GM21367 (cell line): ENCODE results near the gene IQGAP3.

ENCODE experiments used
- ATAC-seq: cut with Tn5 transposase; IDR thresholded peaks from one replicate; pipeline ENCODE4 v1.9.1; 2021; ENCODE audit not compliant: unreplicated experiment

Gene IQGAP3

DNA sequence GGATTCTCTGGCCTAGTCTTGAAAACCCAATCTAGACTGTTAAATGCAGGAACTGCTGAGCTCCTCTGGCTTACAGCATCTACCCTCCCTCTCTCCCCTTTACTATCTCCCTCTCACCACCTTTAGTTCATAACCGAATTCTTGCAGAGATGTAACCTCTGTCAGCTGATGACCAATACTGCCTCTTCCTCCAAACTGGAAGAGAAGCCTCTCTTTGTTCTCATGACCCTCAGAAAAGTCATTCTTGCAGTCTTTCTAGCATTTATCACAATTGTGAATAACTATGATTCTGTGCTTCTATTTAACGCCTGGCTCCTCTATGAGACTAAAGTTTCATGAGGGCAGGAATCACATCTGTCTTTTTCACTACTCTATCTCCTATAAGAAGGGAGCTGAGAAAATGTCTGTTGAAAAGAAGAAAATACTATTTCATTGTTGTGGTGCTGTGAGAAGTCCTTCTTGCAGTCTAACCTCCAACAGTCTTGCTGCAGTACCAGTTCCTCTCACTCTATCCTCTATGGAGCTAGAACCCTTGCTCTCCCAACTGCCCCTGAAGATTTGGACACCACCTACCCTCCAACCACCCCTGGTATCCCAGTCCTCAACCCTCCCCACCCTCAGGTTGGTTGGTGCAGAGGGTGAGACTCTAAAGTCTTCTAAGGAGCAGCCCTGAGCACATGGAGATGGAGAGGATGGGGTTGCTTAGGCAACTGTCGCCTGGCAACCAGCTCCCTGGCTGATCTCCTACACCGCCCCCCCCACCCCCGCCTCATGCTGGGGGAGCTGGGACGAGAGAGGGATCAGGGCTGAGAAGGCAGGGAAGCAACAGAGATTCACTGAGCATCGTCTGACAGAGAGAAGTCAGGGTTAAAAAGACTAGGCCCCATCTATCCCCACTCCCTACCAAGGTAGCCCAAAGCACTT is 85.7 kb downstream of the IQGAP3 start:
- ATAC-seq: no peak

- no peak for ATAC-seq
Observed at GRCh38 chr1:156485984-156486383, 86.4 kb downstream of the IQGAP3 start.

DNA sequence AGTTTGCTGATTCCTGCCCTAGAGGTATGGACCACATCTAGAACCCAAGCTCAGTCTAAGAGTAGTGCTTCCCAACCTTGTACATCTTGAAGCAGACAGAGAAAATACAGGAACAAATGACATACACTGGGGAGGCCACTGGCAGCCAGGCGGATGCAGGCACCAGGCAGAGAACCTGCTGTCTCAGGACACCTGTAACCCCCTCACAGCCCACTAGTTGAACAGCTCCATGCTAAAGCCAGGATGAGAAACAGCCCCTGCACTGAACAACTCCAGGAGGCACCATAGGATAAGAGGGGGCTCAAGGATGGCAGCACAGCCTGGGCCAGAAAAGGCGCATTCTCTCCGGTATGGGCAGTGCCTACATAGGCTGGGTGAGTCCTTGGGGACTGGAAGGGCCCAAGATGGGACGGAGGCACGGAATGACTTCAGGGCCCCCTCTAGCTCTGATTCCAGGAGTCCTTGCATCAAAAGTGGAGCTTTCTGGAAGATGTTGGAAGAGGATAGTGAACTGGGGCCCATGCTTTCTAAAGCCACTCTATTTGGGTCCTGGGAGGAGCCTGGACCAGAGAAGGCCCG is 87.8 kb downstream of the IQGAP3 start:
- ATAC-seq: no peak

- ATAC-seq: no peak
Observed at GRCh38 chr1:156483397-156483796, 89.0 kb downstream of the IQGAP3 start.

DNA sequence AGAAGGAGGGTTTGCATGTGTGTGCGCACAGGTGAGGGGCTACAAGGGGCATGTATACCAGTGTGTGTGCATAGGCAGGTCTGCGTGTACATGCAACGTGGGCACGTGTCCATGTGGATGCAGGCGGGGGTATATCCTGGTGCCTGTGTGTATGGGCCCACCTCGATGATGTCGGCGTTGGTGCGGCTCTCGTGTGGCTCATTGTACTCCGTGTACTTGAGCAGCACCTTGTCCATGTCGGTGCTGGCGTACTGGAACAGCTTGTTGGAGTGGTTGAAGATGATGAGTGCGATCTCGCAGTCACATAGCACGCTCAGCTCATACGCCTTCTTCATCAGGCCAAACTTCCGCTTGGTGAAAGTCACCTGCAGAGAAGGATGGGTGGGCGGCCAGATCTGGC is 90.1 kb downstream of the IQGAP3 start:
- ATAC-seq: no peak

GRCh38 chr1:156481527-156481926 is 90.8 kb downstream of the IQGAP3 start:
- ATAC-seq: no peak

- ATAC-seq: no peak
Observed at GRCh38 chr1:156480411-156481192, 91.8 kb downstream of the IQGAP3 start.

GRCh38 chr1:156480016-156480370 is 92.4 kb downstream of the IQGAP3 start:
- no peak for ATAC-seq

- no peak for ATAC-seq
Observed at GRCh38 chr1:156479093-156480015, 93.0 kb downstream of the IQGAP3 start.

DNA sequence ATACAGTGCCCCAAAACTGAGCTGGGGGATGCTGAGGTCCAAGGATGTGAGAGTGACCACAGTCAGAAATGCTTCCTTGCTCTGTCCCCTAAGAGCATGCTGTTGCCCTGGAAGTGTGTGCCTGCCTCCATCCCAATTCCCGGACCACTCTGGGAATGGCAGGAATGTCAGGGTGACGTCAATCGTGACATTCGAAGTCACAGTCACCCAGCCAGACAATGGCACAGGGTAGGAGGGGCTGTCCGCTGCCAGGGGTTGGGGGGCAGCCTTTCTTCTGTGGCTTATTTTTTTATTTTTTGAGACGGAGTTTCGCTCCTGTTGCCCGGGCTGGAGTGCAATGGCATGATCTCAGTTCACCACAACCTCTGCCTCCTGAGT is 94.1 kb downstream of the IQGAP3 start:
- no peak for ATAC-seq

GRCh38 chr1:156477526-156478249 is 94.7 kb downstream of the IQGAP3 start:
- no peak for ATAC-seq

- ATAC-seq: no peak
Observed at GRCh38 chr1:156476501-156477298, 95.7 kb downstream of the IQGAP3 start.

GRCh38 chr1:156475568-156476500 is 96.5 kb downstream of the IQGAP3 start:
- no peak for ATAC-seq
